ENCODE data around the gene SP1. TPM values are rescaled to one million over a fixed set of nuclear protein-coding genes. Genes with fewer than 3 reads are reported as not detected.

The SP1 gene
- total and polyA plus RNA-seq, 2 donors (not counting 1 experiment from before 2014, with no cell fraction given) = 26.0 to 129 TPM

DNA sequence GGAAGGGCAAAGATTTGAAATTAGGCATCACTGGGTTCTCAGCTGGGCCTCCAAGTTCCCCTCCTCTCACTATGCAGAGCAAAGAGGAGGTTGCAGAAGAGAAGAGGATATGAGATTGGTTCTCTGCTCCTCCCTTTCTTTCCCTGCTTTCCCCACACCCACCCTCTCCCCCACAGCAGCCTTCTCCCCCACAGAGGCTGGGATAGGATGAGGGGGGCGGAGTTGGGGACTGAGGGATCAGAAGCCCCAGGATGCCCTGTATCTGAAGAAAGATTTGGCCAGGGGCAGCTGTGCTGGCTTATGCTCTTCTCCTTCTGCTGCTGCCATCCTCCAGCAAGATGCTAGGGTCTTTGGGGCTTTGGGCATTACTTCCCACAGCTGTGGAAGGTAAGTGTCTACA lies 43.6 kb downstream of the SP1 start, which contains the start of gene AMHR2:
TSS of gene AMHR2 (plus strand) at position 259 of the 400 bp plus-strand sequence. CDS start at position 339, 80 bp downstream.
- no peak within 1 kb of the TSS for H3K4me3 Mint-ChIP-seq

More for the DNA sequence above, 43.6 kb downstream of the SP1 start, which contains the start of gene AMHR2:
- no peak within 1 kb of the TSS for H2AFZ ChIP-seq (ENCODE audit: insufficient read depth, low read depth, low read length, poor library complexity, severe bottlenecking)
- ChIA-PET CTCF (interaction anchor here (3.7 to 9.5 kb wide), 3 partner anchors 73 to 99 kb away, joined by 41 to 384 read pairs (median 64); partner anchors contain the start of gene NPFF), POLR2A (no interaction called here)
- H3K79me2 ChIP-seq (ENCODE audit: control insufficient read depth, insufficient read depth, low read length) = no peaks in the 10 kb centered on the region
- H3K27ac ChIP-seq (ENCODE audit: low read length in 2 of 2) = no peak within 1 kb of the TSS
- H3K9ac ChIP-seq (ENCODE audit: low read length) = no peak within 1 kb of the TSS
- no peaks in the 10 kb centered on the region for H3K27me3 ChIP-seq (replicated peaks in 1 of 4; ENCODE audit: control extremely low read depth in 1 of 4, control insufficient read depth in 3 of 4, insufficient read depth in 4 of 4, low read length in 3 of 4)
- H3K4me2 ChIP-seq (replicated peaks; ENCODE audit: low read depth, low read length, poor library complexity, severe bottlenecking) = no peak within 1 kb of the TSS
- H3K9me3 Mint-ChIP-seq (ENCODE audit: insufficient read depth) = no peaks in the 10 kb centered on the region
- no peak within 1 kb of the TSS for H3K4me3 ChIP-seq (ENCODE audit: control extremely low read depth in 1 of 5, extremely low read depth in 1 of 5, insufficient read depth in 1 of 5, low read depth in 2 of 5, low read length in 4 of 5)
- no peaks in the 10 kb centered on the region for H3K27me3 Mint-ChIP-seq
- H3K27ac Mint-ChIP-seq = no peak within 1 kb of the TSS
- WGBS (ENCODE audit: insufficient coverage) = no CpG with 5 or more reads among the region's 1 CpG
- TF ChIP-seq EZH2 (IDR thresholded peaks at IDR 0.05; ENCODE audit: borderline replicate concordance, insufficient read depth, low read depth, low read length, poor library complexity, severe bottlenecking) (no peak), CTCF (IDR thresholded peaks at IDR 0.05) (no peak)
- H3K4me1 ChIP-seq (ENCODE audit: control insufficient read depth in 2 of 2, insufficient read depth in 2 of 2, low read length in 2 of 2) = peaks cover 7 to 13% of the 10 kb centered on the region in 2 donors
- H4K20me1 ChIP-seq (ENCODE audit: control insufficient read depth, insufficient read depth, low read length, poor library complexity, severe bottlenecking) = no peaks in the 10 kb centered on the region
- ATAC-seq (ENCODE audit: low read depth) = no peak
- DNase-seq = no peak
- peaks cover 19% of the 10 kb centered on the region for H3K4me1 Mint-ChIP-seq
- no peaks in the 10 kb centered on the region for H3K9me3 ChIP-seq (ENCODE audit: control extremely low read depth in 1 of 3, control insufficient read depth in 2 of 3, insufficient read depth in 1 of 3, low read length in 2 of 3)
- intact Hi-C loops (cut with micrococcal nuclease) = no loop called here
- no peaks in the 10 kb centered on the region for H3K36me3 ChIP-seq (replicated peaks in 1 of 2; ENCODE audit: control extremely low read depth in 1 of 2, control insufficient read depth in 1 of 2, extremely low read depth in 1 of 2, insufficient read depth in 2 of 2, low read length in 1 of 2)
